PFSK-1 (cell line): Measurements from ENCODE around the gene RPS19BP1.
A peak's percentile ranks its signal among the peaks of the same experiment; 100 is the strongest.

Source experiments
- POLR2AphosphoS5 ChIP-seq: IDR thresholded peaks from 2 replicates; pipeline ENCODE4 v1.6.1; 2012; ENCODE audit warnings: low read depth, mild to moderate bottlenecking, control low read depth, low read length, moderate library complexity
- REST ChIP-seq, 2 experiments: IDR thresholded peaks; 2 replicates each; pipeline versions ENCODE4 v1.6.1 to v1.8.0; 2011 to 2012; ENCODE audit warnings: low read depth in 2 of 2, low read length in 2 of 2, control low read depth in 1 of 2, inconsistent platforms in 1 of 2, mild to moderate bottlenecking in 1 of 2, moderate library complexity in 1 of 2; ENCODE audit not compliant: insufficient read depth in 1 of 2
- SIN3A ChIP-seq: IDR thresholded peaks from 2 replicates; pipeline ENCODE4 v1.6.1; 2012; ENCODE audit warnings: mild to moderate bottlenecking, low read length, moderate library complexity, borderline replicate concordance; ENCODE audit not compliant: insufficient read depth

- TF ChIP-seq POLR2AphosphoS5, result peak; percentile 88
- 0 out of 2 replicates have a peak, but pooled peaks have one; percentile 72 for TF ChIP-seq SIN3A
- no peak for TF ChIP-seq REST (IDR thresholded peaks at IDR 0.05; ENCODE audit: insufficient read depth in 1 of 2, low read depth in 2 of 2, low read length in 2 of 2)
Measured at GRCh38 chr22:39532215-39533073, at the start of gene RPS19BP1.
